GM21723 (cell line): Measurements from ENCODE around the gene KRTAP20-2.

Experiments
- ATAC-seq: cut with Tn5 transposase; IDR thresholded peaks from one replicate; pipeline ENCODE4 v1.9.1; 2021; ENCODE audit warnings: mild to moderate bottlenecking, moderate library complexity; ENCODE audit not compliant: unreplicated experiment

Gene KRTAP20-2

GRCh38 chr21:30672985-30673650 lies 38.1 kb downstream of the KRTAP20-2 start:
- ATAC-seq, result no peak

GRCh38 chr21:30674312-30674711 lies 39.3 kb downstream of the KRTAP20-2 start:
- no peak for ATAC-seq

- no peak for ATAC-seq
Measured at GRCh38 chr21:30676737-30677136, 41.7 kb downstream of the KRTAP20-2 start.

- no peak for ATAC-seq
Measured at GRCh38 chr21:30680586-30680985, 45.6 kb downstream of the KRTAP20-2 start.

GRCh38 chr21:30684506-30684905 lies 49.5 kb downstream of the KRTAP20-2 start:
- ATAC-seq, result no peak
